ENCODE measurements around the gene PLEKHD1. TPM values are rescaled to one million over a fixed set of nuclear protein-coding genes. Genes with fewer than 3 reads are reported as not detected.

Gene PLEKHD1
- total RNA-seq, 1 experiment from 2014 or later, result 1.0 TPM

GRCh38 chr14:69553252-69553651 lies 68.7 kb downstream of the PLEKHD1 start:
- CTCF ChIA-PET, result interaction anchor here (1.0 kb wide), 1 partner anchor 18 kb away, joined by 3 read pairs; no protein-coding TSS in a partner anchor
- ATAC-seq, result no peak

More at GRCh38 chr14:69553252-69553651, 68.7 kb downstream of the PLEKHD1 start:
- Mint-ChIP-seq H3K4me3 (no peak overlapping the region), H3K9me3 (no peaks in the 10 kb centered on the region), H3K27me3 (ENCODE audit: low read depth) (no peaks in the 10 kb centered on the region), H3K27ac (no peak overlapping the region), H3K36me3 (no peaks in the 10 kb centered on the region), H3K4me1 (peaks cover 20% of the 10 kb centered on the region)
- DNase-seq (ENCODE audit: low spot score), result no peak
- TF ChIP-seq ELF4 (CRISPR knock-in tag; IDR thresholded peaks at IDR 0.05; ENCODE audit: low read depth) (no peak), OVOL2 (CRISPR knock-in tag; IDR thresholded peaks at IDR 0.05; ENCODE audit: borderline replicate concordance) (no peak), KAT7 (CRISPR knock-in tag; IDR thresholded peaks at IDR 0.05; ENCODE audit: borderline replicate concordance) (no peak), ATF1 (CRISPR knock-in tag; IDR thresholded peaks at IDR 0.05) (no peak), GTF2I (CRISPR knock-in tag; conservative IDR thresholded peaks at IDR 0.05) (no peak), TEAD4 (CRISPR knock-in tag; IDR thresholded peaks at IDR 0.05) (no peak), MXD4 (CRISPR knock-in tag; IDR thresholded peaks at IDR 0.05; ENCODE audit: borderline replicate concordance) (no peak), ZBTB21 (CRISPR knock-in tag; IDR thresholded peaks at IDR 0.05; ENCODE audit: borderline replicate concordance) (no peak), HMGA2 (CRISPR knock-in tag; IDR thresholded peaks at IDR 0.05) (no peak), PREB (CRISPR knock-in tag; IDR thresholded peaks at IDR 0.05; ENCODE audit: borderline replicate concordance) (no peak), ATF6 (CRISPR knock-in tag; IDR thresholded peaks at IDR 0.05) (no peak), FOXJ3 (CRISPR knock-in tag; IDR thresholded peaks at IDR 0.05; ENCODE audit: borderline replicate concordance) (no peak), ZSCAN18 (CRISPR knock-in tag; IDR thresholded peaks at IDR 0.05) (no peak), CREM (CRISPR knock-in tag; IDR thresholded peaks at IDR 0.05) (no peak), ZNF396 (CRISPR knock-in tag; IDR thresholded peaks at IDR 0.05; ENCODE audit: borderline replicate concordance) (no peak)
- TF ChIP-seq, protein P1, sequence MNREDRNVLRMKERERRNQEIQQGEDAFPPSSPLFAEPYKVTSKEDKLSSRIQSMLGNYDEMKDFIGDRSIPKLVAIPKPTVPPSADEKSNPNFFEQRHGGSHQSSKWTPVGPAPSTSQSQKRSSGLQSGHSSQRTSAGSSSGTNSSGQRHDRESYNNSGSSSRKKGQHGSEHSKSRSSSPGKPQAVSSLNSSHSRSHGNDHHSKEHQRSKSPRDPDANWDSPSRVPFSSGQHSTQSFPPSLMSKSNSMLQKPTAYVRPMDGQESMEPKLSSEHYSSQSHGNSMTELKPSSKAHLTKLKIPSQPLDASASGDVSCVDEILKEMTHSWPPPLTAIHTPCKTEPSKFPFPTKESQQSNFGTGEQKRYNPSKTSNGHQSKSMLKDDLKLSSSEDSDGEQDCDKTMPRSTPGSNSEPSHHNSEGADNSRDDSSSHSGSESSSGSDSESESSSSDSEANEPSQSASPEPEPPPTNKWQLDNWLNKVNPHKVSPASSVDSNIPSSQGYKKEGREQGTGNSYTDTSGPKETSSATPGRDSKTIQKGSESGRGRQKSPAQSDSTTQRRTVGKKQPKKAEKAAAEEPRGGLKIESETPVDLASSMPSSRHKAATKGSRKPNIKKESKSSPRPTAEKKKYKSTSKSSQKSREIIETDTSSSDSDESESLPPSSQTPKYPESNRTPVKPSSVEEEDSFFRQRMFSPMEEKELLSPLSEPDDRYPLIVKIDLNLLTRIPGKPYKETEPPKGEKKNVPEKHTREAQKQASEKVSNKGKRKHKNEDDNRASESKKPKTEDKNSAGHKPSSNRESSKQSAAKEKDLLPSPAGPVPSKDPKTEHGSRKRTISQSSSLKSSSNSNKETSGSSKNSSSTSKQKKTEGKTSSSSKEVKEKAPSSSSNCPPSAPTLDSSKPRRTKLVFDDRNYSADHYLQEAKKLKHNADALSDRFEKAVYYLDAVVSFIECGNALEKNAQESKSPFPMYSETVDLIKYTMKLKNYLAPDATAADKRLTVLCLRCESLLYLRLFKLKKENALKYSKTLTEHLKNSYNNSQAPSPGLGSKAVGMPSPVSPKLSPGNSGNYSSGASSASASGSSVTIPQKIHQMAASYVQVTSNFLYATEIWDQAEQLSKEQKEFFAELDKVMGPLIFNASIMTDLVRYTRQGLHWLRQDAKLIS (CRISPR knock-in tag; IDR thresholded peaks at IDR 0.05; ENCODE audit: borderline replicate concordance), result no peak
- TF ChIP-seq, protein P2, sequence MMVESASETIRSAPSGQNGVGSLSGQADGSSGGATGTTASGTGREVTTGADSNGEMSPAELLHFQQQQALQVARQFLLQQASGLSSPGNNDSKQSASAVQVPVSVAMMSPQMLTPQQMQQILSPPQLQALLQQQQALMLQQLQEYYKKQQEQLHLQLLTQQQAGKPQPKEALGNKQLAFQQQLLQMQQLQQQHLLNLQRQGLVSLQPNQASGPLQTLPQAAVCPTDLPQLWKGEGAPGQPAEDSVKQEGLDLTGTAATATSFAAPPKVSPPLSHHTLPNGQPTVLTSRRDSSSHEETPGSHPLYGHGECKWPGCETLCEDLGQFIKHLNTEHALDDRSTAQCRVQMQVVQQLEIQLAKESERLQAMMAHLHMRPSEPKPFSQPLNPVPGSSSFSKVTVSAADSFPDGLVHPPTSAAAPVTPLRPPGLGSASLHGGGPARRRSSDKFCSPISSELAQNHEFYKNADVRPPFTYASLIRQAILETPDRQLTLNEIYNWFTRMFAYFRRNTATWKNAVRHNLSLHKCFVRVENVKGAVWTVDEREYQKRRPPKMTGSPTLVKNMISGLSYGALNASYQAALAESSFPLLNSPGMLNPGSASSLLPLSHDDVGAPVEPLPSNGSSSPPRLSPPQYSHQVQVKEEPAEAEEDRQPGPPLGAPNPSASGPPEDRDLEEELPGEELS (CRISPR knock-in tag; IDR thresholded peaks at IDR 0.05), result no peak
- TF ChIP-seq, protein P3, sequence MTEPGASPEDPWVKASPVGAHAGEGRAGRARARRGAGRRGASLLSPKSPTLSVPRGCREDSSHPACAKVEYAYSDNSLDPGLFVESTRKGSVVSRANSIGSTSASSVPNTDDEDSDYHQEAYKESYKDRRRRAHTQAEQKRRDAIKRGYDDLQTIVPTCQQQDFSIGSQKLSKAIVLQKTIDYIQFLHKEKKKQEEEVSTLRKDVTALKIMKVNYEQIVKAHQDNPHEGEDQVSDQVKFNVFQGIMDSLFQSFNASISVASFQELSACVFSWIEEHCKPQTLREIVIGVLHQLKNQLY (CRISPR knock-in tag; IDR thresholded peaks at IDR 0.05), result no peak
- POLR2A ChIA-PET, result no interaction called here
